Measurements from ENCODE around the gene TAT.

- TF ChIP-seq CTCF (IDR thresholded peaks at IDR 0.05) (no peak), POLR2A (IDR thresholded peaks at IDR 0.05) (peak in 1 of 2 donors; percentile 36)
These were observed 7.3 kb downstream of the TAT start for GRCh38 chr16:71569621-71570020.
